Activated T-cell treated with anti-CD3 and anti-CD28 coated beads, Interleukin-2, amount 50 U/mL, for 48 hours (primary cell): ENCODE data around the gene LEMD1.
A peak's percentile ranks its signal among the peaks of the same experiment; 100 is the strongest.
"Not testable (repeated sequence)": the region's sequence is repeated elsewhere in the genome, so short reads cannot be mapped to it uniquely, and the experiment has no call there.

ENCODE experiments used
- DNase-seq, 2 experiments: peaks; one replicate each; pipeline ENCODE4 v3.0.0-alpha.2; 2020

The LEMD1 gene

GRCh38 chr1:205424901-205425600 lies 3.2 kb upstream of the LEMD1 start:
- no peak for DNase-seq

DNA sequence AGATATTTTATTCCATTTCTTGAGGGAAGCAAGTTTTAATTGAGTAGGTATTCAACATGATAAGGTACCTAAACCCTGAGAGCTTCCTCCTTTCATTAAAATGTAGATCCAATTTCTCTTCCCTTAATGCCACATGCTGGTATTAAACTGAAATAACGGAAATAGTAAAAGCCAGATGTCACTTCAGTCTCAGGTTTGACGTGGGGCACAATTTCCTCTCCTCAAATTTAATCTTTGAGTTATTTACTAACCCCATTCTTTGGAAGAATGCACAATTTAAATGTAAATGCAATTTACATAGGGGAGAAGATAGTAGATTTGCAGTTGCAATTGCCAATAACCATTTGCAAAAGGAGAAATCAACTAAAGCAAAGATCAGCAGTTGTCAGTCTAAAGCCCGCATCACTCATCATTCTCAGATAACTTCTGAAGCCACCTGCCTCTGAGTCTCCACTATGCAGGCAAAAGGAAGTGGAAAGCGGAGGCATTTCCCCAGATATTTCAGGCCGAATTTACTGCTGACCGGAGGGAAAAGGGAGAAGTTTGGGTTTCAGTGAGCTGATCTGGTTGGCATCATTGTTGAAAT lies 2.1 kb upstream of the LEMD1 start:
- DNase-seq, result no peak

DNA sequence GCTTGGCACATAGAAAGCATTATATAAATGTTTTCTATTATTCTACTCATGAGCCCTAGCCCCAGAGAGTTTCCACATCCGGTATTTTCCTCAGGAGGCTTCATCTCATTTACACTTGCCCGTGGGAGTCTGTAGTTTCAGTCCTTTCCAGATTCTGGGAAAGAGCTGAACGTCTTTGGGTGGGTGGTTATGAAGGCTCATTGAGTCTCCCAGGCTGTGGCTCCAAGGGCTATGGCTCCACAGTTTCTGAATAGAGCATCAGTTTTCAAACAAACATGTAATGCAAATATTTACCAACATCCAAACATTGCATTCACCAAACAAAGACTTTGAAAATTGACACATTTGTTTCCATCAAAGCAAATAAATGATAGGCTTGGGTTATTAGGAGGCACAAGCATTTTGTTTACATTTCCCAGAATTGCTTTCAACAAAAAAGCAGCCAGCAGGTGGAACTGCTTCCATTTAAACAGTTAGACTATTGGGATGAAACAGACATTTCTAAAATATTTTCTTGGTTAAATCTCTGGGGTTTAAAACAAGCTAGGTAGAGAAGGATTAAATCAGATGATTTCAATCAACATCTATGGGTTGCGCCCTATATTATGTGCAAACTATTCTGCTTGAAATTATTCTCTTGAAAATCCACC lies 1.3 kb upstream of the LEMD1 start:
- no peak for DNase-seq

GRCh38 chr1:205420938-205421337 lies 918 bp downstream of the LEMD1 start:
- no peak for DNase-seq

GRCh38 chr1:205417870-205418635 lies 3.8 kb downstream of the LEMD1 start:
- no peak for DNase-seq

DNA sequence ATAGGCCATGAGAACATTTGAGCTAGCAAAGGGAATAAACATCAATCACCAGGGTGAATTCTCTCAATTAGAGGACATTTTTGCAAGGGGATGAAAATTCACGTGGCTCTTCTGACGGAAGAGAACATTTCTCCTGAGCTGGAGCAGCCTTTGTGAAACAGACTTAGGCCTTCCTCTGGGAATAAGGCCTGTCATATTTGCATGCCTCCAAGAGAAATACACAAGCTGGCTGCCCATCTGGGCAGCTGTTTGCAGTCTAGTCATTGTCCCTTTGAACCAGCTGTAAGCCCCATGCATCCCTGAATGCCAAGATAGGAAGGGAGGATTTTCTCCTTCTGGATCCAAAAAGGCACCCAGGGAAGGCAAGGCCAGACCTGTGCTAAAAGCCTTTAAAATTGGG lies 5.5 kb downstream of the LEMD1 start:
- no peak for DNase-seq

- no peak for DNase-seq
Measured at GRCh38 chr1:205410581-205411298, 11.1 kb downstream of the LEMD1 start.

DNA sequence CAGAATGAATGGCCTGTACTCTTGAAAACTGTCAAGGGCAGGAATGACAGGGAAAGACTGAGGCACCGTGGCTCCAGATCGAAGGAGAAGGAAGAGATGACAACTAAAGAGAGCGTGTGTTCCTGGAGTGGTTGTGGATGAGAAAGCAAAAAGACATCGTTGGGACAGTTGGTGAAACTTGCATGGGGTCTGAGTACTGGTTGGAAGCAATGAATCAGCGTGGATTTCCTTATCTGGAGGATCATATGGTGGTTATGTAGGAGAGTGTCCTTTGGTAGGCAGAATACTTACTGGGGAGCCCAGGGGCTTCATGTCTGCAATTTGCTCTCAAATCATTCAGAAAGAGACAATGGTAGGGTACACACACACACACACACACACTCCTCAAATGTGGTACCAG lies 13.9 kb downstream of the LEMD1 start:
- no peak for DNase-seq

DNA sequence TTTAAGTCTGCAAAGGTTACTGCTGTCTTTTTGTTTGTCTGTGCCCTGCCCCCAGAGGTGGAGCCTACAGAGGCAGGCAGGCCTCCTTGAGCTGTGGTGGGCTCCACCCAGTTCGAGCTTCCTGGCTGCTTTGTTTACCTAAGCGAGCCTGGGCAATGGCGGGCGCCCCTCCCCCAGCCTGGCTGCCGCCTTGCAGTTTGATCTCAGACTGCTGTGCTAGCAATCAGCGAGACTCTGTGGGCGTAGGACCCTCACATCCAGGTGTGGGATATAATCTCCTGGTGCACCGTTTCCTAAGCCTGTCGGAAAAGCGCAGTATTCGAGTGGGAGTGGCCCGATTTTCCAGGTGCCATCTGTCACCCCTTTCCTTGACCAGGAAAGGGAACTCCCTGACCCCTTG lies 15.6 kb downstream of the LEMD1 start:
- not testable (repeated sequence) for DNase-seq

- DNase-seq, result not testable (repeated sequence)
Measured at GRCh38 chr1:205404484-205404883, 17.4 kb downstream of the LEMD1 start.

GRCh38 chr1:205398586-205398985 lies 23.3 kb downstream of the LEMD1 start:
- DNase-seq, result no peak

- peak; percentile 26 to 27 for DNase-seq
Measured at GRCh38 chr1:205396967-205397616, 24.8 kb downstream of the LEMD1 start.

GRCh38 chr1:205395616-205396015 lies 26.2 kb downstream of the LEMD1 start:
- no peak for DNase-seq

GRCh38 chr1:205392650-205393049 lies 29.2 kb downstream of the LEMD1 start:
- no peak for DNase-seq

DNA sequence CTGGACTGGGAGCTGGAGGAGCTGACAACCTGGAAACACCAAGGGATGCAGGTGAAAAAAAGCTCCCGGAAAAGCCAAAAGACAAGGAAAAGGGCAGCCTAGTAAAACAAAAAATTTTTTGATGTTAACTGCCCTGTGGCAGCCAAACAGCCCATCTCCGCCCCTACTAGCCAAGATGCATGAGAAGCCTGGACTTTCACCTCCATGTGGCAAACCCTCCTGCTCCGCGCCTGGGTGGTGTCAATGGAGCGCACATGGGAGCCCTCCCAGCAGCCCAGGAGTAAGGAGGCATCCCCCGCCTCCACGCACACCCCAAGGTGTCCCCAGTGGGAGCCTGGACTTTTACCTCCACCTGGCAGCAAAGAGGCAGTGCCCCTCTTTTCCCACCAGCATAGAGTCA lies 30.5 kb downstream of the LEMD1 start:
- DNase-seq, result no peak

GRCh38 chr1:205387845-205388244 lies 34.0 kb downstream of the LEMD1 start:
- DNase-seq, result no peak

DNA sequence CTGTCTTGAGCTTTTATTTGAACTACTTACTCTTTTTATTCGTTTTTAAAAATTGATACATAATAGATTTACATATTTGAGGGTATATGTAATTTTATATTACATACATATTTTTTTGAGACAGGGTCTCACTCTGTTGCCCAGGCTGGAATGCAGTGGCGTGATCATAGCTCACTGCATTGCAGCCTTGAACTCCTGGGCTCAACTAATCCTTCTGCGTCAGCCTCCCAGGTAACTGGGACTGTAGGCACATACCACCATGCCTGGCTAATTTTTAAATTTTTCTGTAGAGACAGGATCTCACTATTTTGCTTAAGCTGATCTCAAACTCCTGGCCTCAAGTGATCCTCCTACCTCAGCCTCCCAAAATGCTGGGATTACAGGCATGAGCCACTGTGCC lies 38.9 kb downstream of the LEMD1 start:
- DNase-seq, result not testable (repeated sequence)

DNA sequence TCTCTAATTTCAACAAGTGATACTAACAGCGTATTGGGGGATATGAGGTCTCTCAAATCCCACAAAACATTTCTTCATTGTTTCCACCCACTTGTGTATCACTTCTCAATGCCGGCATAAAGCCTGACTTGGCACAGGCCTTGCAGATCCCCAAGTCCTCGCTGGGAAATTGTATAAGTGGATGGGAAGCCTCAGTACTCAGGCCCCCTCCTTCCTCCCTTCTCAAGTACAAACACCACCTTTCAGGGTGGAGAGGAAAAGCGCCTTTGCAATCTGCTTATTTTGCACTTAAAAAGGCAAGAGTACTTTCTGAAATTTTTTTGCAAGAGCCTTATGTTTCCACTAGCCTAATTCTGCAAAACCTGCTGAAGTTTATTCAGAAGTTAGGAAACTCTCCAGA lies 39.3 kb downstream of the LEMD1 start:
- no peak for DNase-seq

- no peak for DNase-seq
Measured at GRCh38 chr1:205381305-205381704, 40.6 kb downstream of the LEMD1 start.

GRCh38 chr1:205380882-205381281 lies 41.0 kb downstream of the LEMD1 start:
- DNase-seq, result no peak

DNA sequence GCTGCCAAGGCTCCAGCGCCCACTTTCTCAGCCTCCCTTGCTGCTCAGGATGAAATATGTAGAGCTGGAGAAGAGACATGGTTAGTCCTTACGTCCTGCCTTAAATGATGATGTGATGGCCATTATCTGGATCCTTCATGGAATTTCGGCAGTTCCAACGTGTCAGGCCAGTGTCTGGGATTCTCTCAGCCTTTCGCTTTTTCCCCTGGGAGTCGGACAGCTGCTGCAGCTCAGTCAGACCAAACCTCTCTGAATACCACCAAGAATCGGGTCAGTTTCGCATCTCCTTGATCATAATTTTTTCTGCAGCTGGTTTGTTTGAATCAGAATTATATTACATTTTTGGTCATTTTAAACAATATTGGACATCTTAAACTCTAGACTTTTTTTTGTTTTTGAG lies 42.8 kb downstream of the LEMD1 start:
- no peak for DNase-seq

GRCh38 chr1:205377355-205377754 lies 44.5 kb downstream of the LEMD1 start:
- no peak for DNase-seq
